Muscle of leg (tissue), 11 donors: ENCODE measurements around the gene PAMR1. TPM values are rescaled to one million over a fixed set of nuclear protein-coding genes. Genes with fewer than 3 reads are reported as not detected.

Experiments used
- DNase-seq: peaks from one replicate; pipeline ENCODE4 v3.0.0; 2013
- H3K27ac ChIP-seq: one replicate; pipeline ENCODE4 v1.5.1; 2013; ENCODE audit warnings: mild to moderate bottlenecking, low read length, control low read depth
- H3K27me3 ChIP-seq: one replicate; pipeline ENCODE4 v1.6.1; 2013; ENCODE audit warnings: low read length; ENCODE audit not compliant: control insufficient read depth, insufficient read depth
- H3K36me3 ChIP-seq: one replicate; pipeline ENCODE4 v1.6.1; 2013; ENCODE audit warnings: low read length; ENCODE audit not compliant: control insufficient read depth, insufficient read depth
- H3K4me1 ChIP-seq: one replicate; pipeline ENCODE4 v1.6.1; 2013; ENCODE audit warnings: low read length; ENCODE audit not compliant: control insufficient read depth, insufficient read depth
- H3K4me3 ChIP-seq: one replicate; pipeline ENCODE4 v1.5.1; 2013; ENCODE audit warnings: low read length, control low read depth
- H3K9me3 ChIP-seq: replicated peaks from 2 replicates; pipeline ENCODE4 v1.6.1; 2013; ENCODE audit warnings: low read depth, low read length; ENCODE audit not compliant: control insufficient read depth
- WGBS: methylation state at CpG from one replicate; pipeline ENCODE4 v1.1.5; 2013; ENCODE audit warnings: missing lambda C conversion rate; ENCODE audit not compliant: insufficient coverage; 5-methylcytosine and 5-hydroxymethylcytosine counted together
- polyA plus RNA-seq, 8 donors: library from polyadenylated mRNA; unstranded; fragments of 120-200 nt; gene quantifications; one replicate each; pipeline versions ENCODE4 v1.2.1 to v1.2.3, GENCODE V29; 2013; ENCODE audit warnings: inconsistent platforms in 1 of 8, low replicate concordance in 1 of 8; ENCODE audit not compliant: insufficient read length in 8 of 8, insufficient read depth in 1 of 8
- total RNA-seq: library from RNA; stranded (reverse); fragments of 120-200 nt; gene quantifications from one replicate; pipeline ENCODE4 v1.2.4, GENCODE V29; 2013

Gene PAMR1
- total and polyA plus RNA-seq, 9 donors = 7.5 to 35.3 (median 15.2) TPM

- WGBS = 47% methylated on average over 2 of the region's 3 CpGs
- peak; percentile 85 for DNase-seq
- H3K27me3 ChIP-seq = peaks cover 8% of the 10 kb centered on the region
- H3K36me3 ChIP-seq = no peaks in the 10 kb centered on the region
- H3K4me1 ChIP-seq = no peaks in the 10 kb centered on the region
- no peak overlapping the region for H3K4me3 ChIP-seq
- peak overlapping the region; percentile 54 for H3K27ac ChIP-seq
- H3K9me3 ChIP-seq = no peaks in the 10 kb centered on the region
Observed at GRCh38 chr11:35427071-35427470, 98.3 kb downstream of the PAMR1 start.

- Histone ChIP-seq H3K4me3 (no peak overlapping the region), H3K36me3 (no peaks in the 10 kb centered on the region), H3K9me3 (no peaks in the 10 kb centered on the region), H3K27me3 (peaks cover 15% of the 10 kb centered on the region), H3K4me1 (no peaks in the 10 kb centered on the region), H3K27ac (peak overlapping the region; percentile 69)
- no CpG with 5 or more reads among the region's 1 CpG for WGBS
- DNase-seq = peak; percentile 60
Observed at GRCh38 chr11:35426351-35426750, 99.1 kb downstream of the PAMR1 start.

- no peaks in the 10 kb centered on the region for H3K4me1 ChIP-seq
- H3K27me3 ChIP-seq = peaks cover 18% of the 10 kb centered on the region
- no peaks in the 10 kb centered on the region for H3K9me3 ChIP-seq
- peak; percentile 33 for DNase-seq
- WGBS = 67% methylated on average over 1 of the region's 4 CpGs
- no peak overlapping the region for H3K4me3 ChIP-seq
- H3K36me3 ChIP-seq = no peaks in the 10 kb centered on the region
- peak overlapping the region; percentile 17 for H3K27ac ChIP-seq
Observed at GRCh38 chr11:35425603-35426212, 99.7 kb downstream of the PAMR1 start.

GRCh38 chr11:35424157-35424940 is 101.1 kb downstream of the PAMR1 start:
- peaks cover 31% of the 10 kb centered on the region for H3K27me3 ChIP-seq
- no peaks in the 10 kb centered on the region for H3K9me3 ChIP-seq
- no peaks in the 10 kb centered on the region for H3K36me3 ChIP-seq
- H3K4me1 ChIP-seq = peaks cover 11% of the 10 kb centered on the region
- peak; percentile 28 for DNase-seq
- H3K4me3 ChIP-seq = no peak overlapping the region
- H3K27ac ChIP-seq = no peak overlapping the region
- no CpG with 5 or more reads among the region's 4 CpGs for WGBS

GRCh38 chr11:35420371-35420770 is 105.0 kb downstream of the PAMR1 start:
- Histone ChIP-seq H3K9me3 (no peaks in the 10 kb centered on the region), H3K27me3 (peaks cover 57% of the 10 kb centered on the region), H3K27ac (no peak overlapping the region), H3K36me3 (no peaks in the 10 kb centered on the region), H3K4me3 (peak overlapping the region; percentile 42), H3K4me1 (peaks cover 20% of the 10 kb centered on the region)
- DNase-seq = no peak
- WGBS = 15% methylated on average over 13 of the region's 17 CpGs

- H3K27ac ChIP-seq = no peak overlapping the region
- DNase-seq = peak; percentile 22
- WGBS = 0% methylated on average over 31 of the region's 41 CpGs
- H3K4me3 ChIP-seq = peak overlapping the region; percentile 42
- H3K27me3 ChIP-seq = peaks cover 59% of the 10 kb centered on the region
- no peaks in the 10 kb centered on the region for H3K9me3 ChIP-seq
- H3K36me3 ChIP-seq = no peaks in the 10 kb centered on the region
- peaks cover 20% of the 10 kb centered on the region for H3K4me1 ChIP-seq
Observed at GRCh38 chr11:35419830-35420333, 105.5 kb downstream of the PAMR1 start.

- Histone ChIP-seq H3K36me3 (no peaks in the 10 kb centered on the region), H3K27ac (no peak within 1 kb of the TSS), H3K4me3 (peak within 1 kb of the TSS; percentile 42), H3K27me3 (peaks cover 60% of the 10 kb centered on the region), H3K9me3 (no peaks in the 10 kb centered on the region), H3K4me1 (peaks cover 20% of the 10 kb centered on the region)
- WGBS = under 1% methylated on average over 69 of the region's 71 CpGs
- peak; percentile 56 for DNase-seq
Observed at GRCh38 chr11:35419184-35419829, 106.1 kb downstream of the PAMR1 start, which contains the start of gene SLC1A2. Gene SLC1A2 (minus strand): TSS chr11:35419558. CDS start chr11:35418966, 592 bp downstream.

GRCh38 chr11:35418282-35419183 is 106.9 kb downstream of the PAMR1 start:
- Histone ChIP-seq H3K4me1 (peaks cover 20% of the 10 kb centered on the region), H3K9me3 (no peaks in the 10 kb centered on the region), H3K4me3 (peak overlapping the region; percentile 42), H3K27me3 (peaks cover 62% of the 10 kb centered on the region), H3K36me3 (no peaks in the 10 kb centered on the region), H3K27ac (no peak overlapping the region)
- DNase-seq = peak; percentile 27
- 1% methylated on average over 65 of the region's 69 CpGs for WGBS

GRCh38 chr11:35415487-35415886 is 109.9 kb downstream of the PAMR1 start:
- Histone ChIP-seq H3K36me3 (no peaks in the 10 kb centered on the region), H3K9me3 (no peaks in the 10 kb centered on the region), H3K4me1 (peaks cover 20% of the 10 kb centered on the region), H3K27me3 (peaks cover 49% of the 10 kb centered on the region), H3K4me3 (no peak overlapping the region), H3K27ac (no peak overlapping the region)
- no peak for DNase-seq
- 11% methylated on average over 1 of the region's 2 CpGs for WGBS
